SK-N-SH treated with all-trans-retinoic acid at 6 μM for 48 hours (cell line): Measurements from ENCODE around the gene MYH7B.

Source experiments
- ATAC-seq: fragments of 200-7000 bp; cut with Tn5 transposase; 3 replicates; pipeline ENCODE4 v1.9.1; 2020; ENCODE audit warnings: mild to moderate bottlenecking, moderate library complexity
- ARNTL ChIP-seq: fragments of 450-650 bp; formaldehyde crosslinking; IDR thresholded peaks from 2 replicates; pipeline ENCODE4 v1.5.0; 2020; ENCODE audit warnings: low read depth, mild to moderate bottlenecking, moderate library complexity, borderline replicate concordance
- BACH2 ChIP-seq: fragments of 250-450 bp; sonication (Bioruptor Pico); IDR thresholded peaks from 2 replicates; pipeline ENCODE4 v1.9.0; 2021; ENCODE audit warnings: mild to moderate bottlenecking, borderline replicate concordance
- CREB5 ChIP-seq: fragments of 250-450 bp; sonication (Bioruptor Pico); IDR thresholded peaks from 2 replicates; pipeline ENCODE4 v1.5.1; 2020; ENCODE audit warnings: low read depth, mild to moderate bottlenecking, moderate library complexity
- CSDC2 ChIP-seq: fragments of 250-450 bp; sonication (Bioruptor Pico); IDR thresholded peaks from 2 replicates; pipeline ENCODE4 v1.5.0; 2020; ENCODE audit warnings: mild to moderate bottlenecking, moderate library complexity
- GLIS3 ChIP-seq: fragments of 250-450 bp; sonication (Bioruptor Pico); IDR thresholded peaks from 2 replicates; pipeline ENCODE4 v1.5.0; 2020; ENCODE audit warnings: mild to moderate bottlenecking, moderate library complexity
- ISL1 ChIP-seq: fragments of 250-450 bp; sonication (Bioruptor Pico); IDR thresholded peaks from 2 replicates; pipeline ENCODE4 v2.1.2; 2022; ENCODE audit warnings: mild to moderate bottlenecking, moderate library complexity
- OSR1 ChIP-seq: fragments of 250-450 bp; sonication (Bioruptor Pico); IDR thresholded peaks from 2 replicates; pipeline ENCODE4 v1.8.0; 2022; ENCODE audit warnings: moderate library complexity, mild to moderate bottlenecking, inconsistent platforms
- PATZ1 ChIP-seq: fragments of 250-450 bp; sonication (Bioruptor Pico); IDR thresholded peaks from 2 replicates; pipeline ENCODE4 v1.8.0; 2020; ENCODE audit warnings: mild to moderate bottlenecking, moderate library complexity, borderline replicate concordance
- POU6F1 ChIP-seq: fragments of 250-450 bp; sonication (Bioruptor Pico); IDR thresholded peaks from 2 replicates; pipeline ENCODE4 v1.8.0; 2021; ENCODE audit warnings: low read depth, mild to moderate bottlenecking, moderate library complexity, borderline replicate concordance
- PPARA ChIP-seq: fragments of 250-450 bp; sonication (Bioruptor Pico); IDR thresholded peaks from 2 replicates; pipeline ENCODE4 v1.5.0; 2020; ENCODE audit warnings: mild to moderate bottlenecking, borderline replicate concordance
- RARB ChIP-seq: fragments of 250-450 bp; sonication (Bioruptor Pico); IDR thresholded peaks from 2 replicates; pipeline ENCODE4 v1.8.0; 2021; ENCODE audit warnings: mild to moderate bottlenecking, moderate library complexity
- SNAI2 ChIP-seq: fragments of 250-450 bp; sonication (Bioruptor Pico); IDR thresholded peaks from 2 replicates; pipeline ENCODE4 v1.5.0; 2020; ENCODE audit warnings: mild to moderate bottlenecking, moderate library complexity
- TCF4 ChIP-seq: fragments of 250-450 bp; sonication (Bioruptor Pico); IDR thresholded peaks from 2 replicates; pipeline ENCODE4 v1.8.0; 2021; ENCODE audit warnings: mild to moderate bottlenecking, moderate library complexity, borderline replicate concordance
- TOX ChIP-seq: fragments of 250-450 bp; sonication (Bioruptor Pico); IDR thresholded peaks from 2 replicates; pipeline ENCODE4 v1.8.0; 2021; ENCODE audit warnings: mild to moderate bottlenecking, moderate library complexity, borderline replicate concordance
- TSHZ2 ChIP-seq: fragments of 250-450 bp; sonication (Bioruptor Pico); IDR thresholded peaks from 2 replicates; pipeline ENCODE4 v1.5.0; 2020; ENCODE audit warnings: mild to moderate bottlenecking, moderate library complexity
- ZC3H10 ChIP-seq: fragments of 250-450 bp; sonication (Bioruptor Pico); IDR thresholded peaks from 2 replicates; pipeline ENCODE4 v1.5.1; 2021; ENCODE audit warnings: mild to moderate bottlenecking, moderate library complexity
- ZFP3 ChIP-seq: fragments of 250-450 bp; sonication (Bioruptor Pico); IDR thresholded peaks from 2 replicates; pipeline ENCODE4 v1.5.0; 2020; ENCODE audit warnings: mild to moderate bottlenecking, moderate library complexity
- ZFP30 ChIP-seq: fragments of 450-650 bp; formaldehyde crosslinking; IDR thresholded peaks from 2 replicates; pipeline ENCODE4 v1.5.0; 2022; ENCODE audit warnings: mild to moderate bottlenecking, moderate library complexity
- ZNF565 ChIP-seq: fragments of 450-650 bp; formaldehyde crosslinking; conservative IDR thresholded peaks from 2 replicates; pipeline ENCODE4 v1.5.0; 2020; ENCODE audit warnings: low read depth, mild to moderate bottlenecking, moderate library complexity

Gene MYH7B

DNA sequence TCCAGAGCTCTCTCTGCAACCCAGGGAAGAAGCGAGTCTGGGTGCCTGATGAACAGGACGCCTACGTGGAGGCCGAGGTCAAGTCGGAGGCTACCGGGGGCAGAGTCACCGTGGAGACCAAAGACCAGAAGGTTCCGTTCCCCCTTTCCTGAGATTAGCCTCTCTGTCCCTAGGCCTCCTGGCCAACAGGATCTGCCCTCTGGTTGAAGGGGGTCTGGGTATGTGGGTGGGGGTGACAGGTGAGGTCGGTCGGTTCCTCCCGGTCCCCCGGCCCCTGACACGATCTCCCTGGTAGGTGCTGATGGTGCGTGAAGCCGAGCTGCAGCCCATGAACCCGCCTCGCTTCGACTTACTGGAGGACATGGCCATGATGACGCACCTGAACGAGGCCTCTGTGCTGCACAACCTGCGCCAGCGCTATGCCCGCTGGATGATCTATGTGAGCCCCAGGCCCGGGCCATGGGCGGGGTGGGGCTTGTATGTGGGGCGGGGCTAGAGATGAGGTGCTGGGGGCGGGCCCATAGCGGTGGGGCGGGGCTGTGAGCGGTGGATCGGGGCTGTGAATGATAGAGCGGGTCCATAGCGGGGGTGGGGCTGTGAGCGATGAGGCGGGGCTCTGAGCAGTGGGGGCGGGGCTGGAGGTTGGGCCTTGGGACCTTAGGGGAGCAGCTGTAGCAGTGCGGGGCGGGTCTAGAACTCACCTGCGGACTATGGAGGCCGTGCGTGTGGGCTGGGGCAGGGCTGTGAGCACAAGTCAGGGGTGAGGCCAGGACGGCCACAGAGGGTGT lies 23.9 kb downstream of the MYH7B start:
- TF ChIP-seq PPARA (CRISPR knock-in tag), result no peak
- no peak for ATAC-seq

DNA sequence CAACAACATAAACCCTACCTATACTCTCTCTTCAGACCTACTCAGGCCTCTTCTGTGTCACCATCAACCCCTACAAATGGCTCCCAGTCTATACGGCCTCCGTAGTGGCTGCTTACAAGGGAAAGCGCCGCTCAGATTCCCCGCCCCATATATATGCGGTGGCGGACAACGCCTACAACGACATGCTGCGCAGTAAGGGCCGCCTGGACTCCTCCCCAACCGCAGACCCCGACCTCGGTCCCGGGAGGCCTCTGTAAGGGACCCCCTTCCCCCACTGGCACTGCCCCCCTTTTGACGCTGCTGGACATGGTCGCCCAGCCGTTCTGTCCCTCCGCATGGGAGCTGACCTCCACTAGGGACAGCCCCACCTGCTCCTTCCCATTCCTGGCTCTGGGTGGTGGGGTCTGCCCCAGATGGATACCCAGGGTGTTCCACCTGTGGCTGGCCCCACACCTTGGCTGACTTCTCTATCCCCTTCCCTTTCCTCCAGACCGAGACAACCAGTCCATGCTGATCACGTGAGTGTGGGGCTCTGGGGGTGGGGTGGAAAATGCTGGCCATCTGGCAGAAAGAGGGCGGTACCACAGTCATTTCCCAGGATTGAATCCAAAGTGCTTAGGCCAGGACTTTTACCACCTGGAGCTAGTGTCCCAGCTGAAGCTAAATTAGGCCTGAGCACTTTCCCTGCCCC lies 25.0 kb downstream of the MYH7B start:
- no peak for ATAC-seq
- TF ChIP-seq ZNF565 (CRISPR knock-in tag) (no peak), ARNTL (CRISPR knock-in tag) (no peak), SNAI2 (CRISPR knock-in tag) (no peak), ISL1 (CRISPR knock-in tag) (no peak), TCF4 (CRISPR knock-in tag) (no peak), ZFP3 (CRISPR knock-in tag) (no peak), TOX (CRISPR knock-in tag) (no peak), RARB (CRISPR knock-in tag) (no peak), CREB5 (CRISPR knock-in tag) (no peak), PATZ1 (CRISPR knock-in tag) (no peak), POU6F1 (no peak), CSDC2 (CRISPR knock-in tag) (no peak), BACH2 (no peak), TSHZ2 (CRISPR knock-in tag) (no peak), GLIS3 (CRISPR knock-in tag) (no peak), ZFP30 (CRISPR knock-in tag) (no peak), OSR1 (CRISPR knock-in tag) (no peak), ZC3H10 (CRISPR knock-in tag) (no peak), PPARA (CRISPR knock-in tag) (no peak)

DNA sequence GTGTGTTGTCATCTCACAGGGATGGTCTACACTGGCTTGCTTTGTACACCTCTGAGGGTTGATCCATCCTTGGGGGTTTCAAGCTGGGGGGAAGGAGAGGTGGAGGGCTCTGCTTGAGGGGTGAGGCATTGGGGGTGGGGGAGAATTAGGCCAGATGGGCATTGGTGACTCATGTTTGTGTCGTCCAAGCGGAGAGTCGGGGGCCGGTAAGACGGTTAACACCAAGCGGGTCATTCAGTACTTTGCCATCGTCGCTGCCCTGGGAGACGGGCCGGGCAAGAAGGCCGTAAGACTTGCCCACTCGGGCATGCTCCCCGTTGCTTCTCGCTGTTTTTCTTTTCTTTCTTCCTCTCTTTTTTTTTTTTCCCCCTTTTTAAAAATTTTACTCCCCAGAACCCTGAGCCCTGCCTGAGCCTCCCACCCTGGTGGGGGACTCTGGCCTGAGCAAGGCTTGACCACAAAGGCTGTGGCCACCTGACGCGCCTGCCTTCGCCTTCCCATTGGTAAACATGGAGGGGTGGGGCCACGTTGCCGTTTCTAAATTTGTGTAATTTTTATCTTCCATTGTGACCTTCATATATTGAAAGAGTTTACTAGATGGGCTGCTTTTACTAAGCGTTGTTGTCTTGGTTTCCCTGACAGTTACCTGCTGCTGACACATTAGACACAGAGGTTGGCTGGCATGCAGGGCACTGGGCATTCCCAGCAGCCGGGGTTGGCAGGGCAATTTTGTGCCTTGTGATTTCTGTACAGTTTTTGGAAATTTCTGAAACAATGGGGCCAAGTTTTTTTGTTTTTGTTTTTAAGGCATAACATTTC lies 26.8 kb downstream of the MYH7B start:
- ATAC-seq, result no peak
- TF ChIP-seq ISL1 (CRISPR knock-in tag), result no peak
